ENCODE measurements around the gene BCAS3.

The BCAS3 gene

DNA sequence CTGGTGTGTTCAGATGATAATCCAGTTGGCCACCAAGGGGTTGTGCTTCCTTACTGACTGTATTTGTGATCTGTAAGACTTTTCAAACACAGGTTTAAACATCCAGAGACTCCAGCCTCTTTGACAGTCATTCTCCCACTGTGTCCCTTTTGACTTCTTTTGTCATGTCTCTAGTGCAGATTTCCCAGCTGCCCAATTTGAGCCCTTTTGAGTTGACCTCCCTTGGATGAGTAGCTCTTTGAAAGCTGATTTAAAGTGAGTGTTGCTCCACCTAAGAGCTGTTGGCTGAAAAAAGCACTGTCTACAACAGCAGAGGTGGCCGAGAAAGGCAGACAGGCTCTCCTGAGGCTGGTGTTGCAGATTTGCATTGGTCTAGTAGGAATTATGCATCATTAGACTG is 533.6 kb downstream of the BCAS3 start:
- DNase-seq (ENCODE audit: low read depth) = no peak
- no peak overlapping the region for H3K4me3 ChIP-seq (ENCODE audit: control insufficient read depth, low read depth, low read length)
- TF ChIP-seq, protein P1, sequence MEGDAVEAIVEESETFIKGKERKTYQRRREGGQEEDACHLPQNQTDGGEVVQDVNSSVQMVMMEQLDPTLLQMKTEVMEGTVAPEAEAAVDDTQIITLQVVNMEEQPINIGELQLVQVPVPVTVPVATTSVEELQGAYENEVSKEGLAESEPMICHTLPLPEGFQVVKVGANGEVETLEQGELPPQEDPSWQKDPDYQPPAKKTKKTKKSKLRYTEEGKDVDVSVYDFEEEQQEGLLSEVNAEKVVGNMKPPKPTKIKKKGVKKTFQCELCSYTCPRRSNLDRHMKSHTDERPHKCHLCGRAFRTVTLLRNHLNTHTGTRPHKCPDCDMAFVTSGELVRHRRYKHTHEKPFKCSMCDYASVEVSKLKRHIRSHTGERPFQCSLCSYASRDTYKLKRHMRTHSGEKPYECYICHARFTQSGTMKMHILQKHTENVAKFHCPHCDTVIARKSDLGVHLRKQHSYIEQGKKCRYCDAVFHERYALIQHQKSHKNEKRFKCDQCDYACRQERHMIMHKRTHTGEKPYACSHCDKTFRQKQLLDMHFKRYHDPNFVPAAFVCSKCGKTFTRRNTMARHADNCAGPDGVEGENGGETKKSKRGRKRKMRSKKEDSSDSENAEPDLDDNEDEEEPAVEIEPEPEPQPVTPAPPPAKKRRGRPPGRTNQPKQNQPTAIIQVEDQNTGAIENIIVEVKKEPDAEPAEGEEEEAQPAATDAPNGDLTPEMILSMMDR (IDR thresholded peaks at IDR 0.05; ENCODE audit: control insufficient read depth, insufficient read depth, low read depth, low read length, missing control alignments) = no peak

DNA sequence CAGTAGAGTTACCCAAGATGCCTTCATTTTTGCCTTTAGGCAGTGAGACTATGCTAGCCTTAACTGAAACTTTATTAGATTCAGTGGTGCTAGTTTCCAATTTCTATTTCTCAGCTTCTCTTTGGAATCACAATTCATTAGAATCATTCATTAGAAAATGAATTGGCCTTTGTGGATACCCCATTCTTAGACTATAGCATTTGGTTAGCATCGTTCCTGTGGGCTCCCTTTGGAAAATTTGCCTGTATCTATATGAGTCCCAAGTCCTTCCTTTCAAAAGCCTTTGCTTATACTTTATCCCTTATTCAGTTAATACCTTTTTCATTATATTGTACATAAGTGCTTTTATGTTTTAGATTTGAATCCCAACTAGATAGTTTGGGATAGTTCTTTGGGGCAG is 535.0 kb downstream of the BCAS3 start:
- TF ChIP-seq, protein P1 (IDR thresholded peaks at IDR 0.05; ENCODE audit: control insufficient read depth, insufficient read depth, low read depth, low read length, missing control alignments) = no peak
- DNase-seq (ENCODE audit: low read depth) = no peak

DNA sequence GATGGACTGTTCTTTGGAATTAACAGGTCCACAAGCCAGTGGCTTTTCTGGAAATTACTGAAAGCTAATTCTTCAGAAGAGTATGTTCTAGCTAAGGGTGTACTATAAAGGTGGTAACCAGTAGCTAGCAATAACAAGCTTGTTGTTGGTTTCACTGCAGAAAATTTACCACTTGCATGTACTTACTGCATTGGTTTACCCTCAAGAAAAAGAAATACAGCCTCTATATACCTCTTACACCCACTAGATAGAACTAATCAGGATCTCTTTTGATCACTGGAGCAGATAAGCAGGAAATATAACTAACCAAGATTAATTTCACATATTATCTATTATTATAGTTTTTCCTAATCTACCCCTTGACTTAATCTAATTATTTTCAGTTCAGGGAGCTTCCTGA is 537.1 kb downstream of the BCAS3 start:
- TF ChIP-seq, protein P1 (IDR thresholded peaks at IDR 0.05; ENCODE audit: control insufficient read depth, insufficient read depth, low read depth, low read length, missing control alignments) = no peak
- no peak for DNase-seq (ENCODE audit: low read depth)
- H3K4me3 ChIP-seq (ENCODE audit: control insufficient read depth, low read depth, low read length) = no peak overlapping the region

More for the DNA sequence above, 535.0 kb downstream of the BCAS3 start:
- no peak overlapping the region for H3K4me3 ChIP-seq (ENCODE audit: control insufficient read depth, low read depth, low read length)

DNA sequence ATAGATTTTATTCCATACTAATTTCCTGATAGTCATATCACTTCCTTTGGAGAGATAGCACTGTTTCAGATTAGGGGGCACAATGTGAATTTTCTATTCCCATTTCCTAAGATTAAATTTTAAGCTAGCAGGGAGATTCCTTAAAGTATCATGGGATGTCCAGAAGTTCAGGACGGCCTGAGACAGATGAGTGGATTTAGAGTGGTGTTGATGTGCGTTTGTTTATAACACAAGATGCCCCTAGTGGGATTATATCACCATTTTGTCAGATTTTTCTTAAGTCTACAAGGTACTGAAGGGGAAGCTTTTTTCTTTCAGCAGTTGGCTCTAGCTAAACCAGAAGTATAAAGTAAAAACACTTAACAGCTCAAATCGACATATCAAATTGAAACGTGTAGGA is 538.4 kb downstream of the BCAS3 start:
- DNase-seq (ENCODE audit: low read depth) = no peak
- TF ChIP-seq, protein P1 (IDR thresholded peaks at IDR 0.05; ENCODE audit: control insufficient read depth, insufficient read depth, low read depth, low read length, missing control alignments) = no peak
- no peak overlapping the region for H3K4me3 ChIP-seq (ENCODE audit: control insufficient read depth, low read depth, low read length)

DNA sequence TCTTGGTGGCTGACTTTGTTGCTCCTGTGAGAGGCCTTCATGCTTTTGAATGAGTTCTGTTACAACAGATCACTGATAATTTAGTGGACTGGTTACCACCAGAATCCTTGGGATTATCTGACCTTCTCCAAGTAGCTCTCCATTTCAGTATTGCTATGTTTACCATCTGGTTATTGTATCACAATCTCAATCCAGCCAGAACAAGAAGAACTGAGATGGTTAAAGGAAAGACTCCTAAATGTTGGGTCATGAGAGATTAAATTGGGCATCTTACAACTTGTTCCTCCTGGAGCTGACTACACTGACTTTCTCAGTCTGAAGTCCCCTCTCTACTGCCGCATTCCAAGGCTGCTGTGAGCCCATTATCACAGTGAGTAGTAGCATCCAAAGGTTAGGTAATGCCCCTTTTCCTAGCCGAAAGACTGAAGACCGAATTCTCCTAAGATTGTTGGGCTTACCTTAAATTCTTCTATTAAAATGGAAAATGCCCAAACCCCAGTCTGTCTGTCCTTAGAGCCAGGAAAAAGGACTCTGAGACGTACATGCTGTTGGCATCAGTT is 540.3 kb downstream of the BCAS3 start:
- no peak overlapping the region for H3K4me3 ChIP-seq (ENCODE audit: control insufficient read depth, low read depth, low read length)
- no peak for DNase-seq (ENCODE audit: low read depth)
- TF ChIP-seq, protein P1 (IDR thresholded peaks at IDR 0.05; ENCODE audit: control insufficient read depth, insufficient read depth, low read depth, low read length, missing control alignments) = no peak

DNA sequence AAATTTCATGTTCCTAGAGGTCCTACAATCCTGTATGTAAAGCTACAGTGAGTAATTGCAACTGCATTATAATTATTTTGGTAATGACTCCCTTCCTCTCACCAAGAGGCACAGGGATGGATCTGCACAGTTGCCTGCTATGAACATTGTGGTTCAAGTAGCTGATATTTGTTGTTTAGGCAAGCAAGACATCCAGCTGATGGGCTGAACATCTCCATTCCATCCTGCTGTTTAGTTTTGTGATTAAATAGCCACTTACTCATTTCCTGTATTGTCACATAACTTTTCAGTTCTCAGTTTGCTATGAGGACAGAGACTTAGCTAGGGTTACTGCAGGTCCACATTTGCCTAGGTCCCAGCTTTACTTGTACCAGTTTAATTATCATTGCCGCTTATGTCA is 540.8 kb downstream of the BCAS3 start:
- DNase-seq (ENCODE audit: low read depth) = no peak
- TF ChIP-seq, protein P1 (IDR thresholded peaks at IDR 0.05; ENCODE audit: control insufficient read depth, insufficient read depth, low read depth, low read length, missing control alignments) = no peak
- no peak overlapping the region for H3K4me3 ChIP-seq (ENCODE audit: control insufficient read depth, low read depth, low read length)

DNA sequence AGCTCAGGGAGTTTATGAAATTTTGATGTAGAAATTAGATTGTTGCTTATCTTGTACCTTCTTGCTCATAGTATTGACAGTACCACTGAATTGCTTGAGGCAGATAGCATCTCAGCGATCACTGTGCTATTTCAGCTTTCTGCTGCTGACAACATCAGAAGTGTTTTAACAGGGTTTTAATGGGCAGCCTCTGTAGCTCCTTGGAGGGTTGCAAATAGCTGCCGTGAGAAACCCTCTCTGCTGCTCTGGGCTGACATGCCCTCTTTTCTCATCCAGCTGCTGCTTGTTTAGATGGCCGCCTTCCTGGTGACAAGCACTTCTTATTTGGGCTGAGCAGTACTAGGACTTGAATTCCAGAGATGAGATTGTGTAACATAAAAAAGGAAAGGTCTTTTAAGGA is 541.8 kb downstream of the BCAS3 start:
- DNase-seq (ENCODE audit: low read depth) = no peak
- no peak overlapping the region for H3K4me3 ChIP-seq (ENCODE audit: control insufficient read depth, low read depth, low read length)
- TF ChIP-seq, protein P1 (IDR thresholded peaks at IDR 0.05; ENCODE audit: control insufficient read depth, insufficient read depth, low read depth, low read length, missing control alignments) = no peak
